Activated T-cell treated with anti-CD3 and anti-CD28 coated beads for 4 hours (primary cell): ENCODE measurements around the gene RALB.
"Not testable (repeated sequence)": the region's sequence is repeated elsewhere in the genome, so short reads cannot be mapped to it uniquely, and the experiment has no call there.

ENCODE experiments used
- DNase-seq: peaks from one replicate; pipeline ENCODE4 v3.0.0-alpha.2; 2020

Gene RALB

DNA sequence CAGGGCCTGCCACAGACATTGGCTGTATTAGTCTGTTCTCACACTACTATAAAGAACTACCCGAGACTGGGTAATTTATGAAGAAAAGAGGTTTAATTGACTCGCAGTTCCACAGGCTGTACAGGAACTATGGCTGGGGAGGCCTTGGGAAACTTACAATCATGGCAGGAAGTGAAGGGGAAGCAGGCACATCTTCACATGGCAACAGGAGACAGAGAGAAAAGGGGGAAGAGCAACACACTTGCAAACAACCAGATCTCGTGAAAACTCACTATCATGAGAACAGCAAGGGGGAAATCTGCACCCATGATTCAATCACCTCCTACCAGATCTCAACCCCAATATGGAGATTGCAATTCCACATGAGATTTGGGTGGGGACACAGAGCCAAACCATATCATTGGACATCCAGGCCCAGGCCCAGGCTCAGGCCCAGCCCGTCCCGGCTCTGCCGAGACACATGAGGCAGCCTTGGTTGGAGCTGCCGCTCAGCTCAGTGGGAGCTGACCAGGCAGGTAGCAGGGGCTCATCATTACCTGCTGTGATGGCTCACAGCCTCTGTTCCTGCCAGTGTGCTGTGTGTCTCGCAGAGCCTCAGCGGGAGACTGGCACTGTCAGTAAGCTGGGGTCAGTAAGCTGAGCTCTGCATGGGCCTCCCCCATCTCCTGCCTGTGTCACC lies 8.6 kb upstream of the RALB start:
- DNase-seq, result no peak

GRCh38 chr2:120244656-120245519 lies 7.8 kb upstream of the RALB start:
- DNase-seq, result no peak

DNA sequence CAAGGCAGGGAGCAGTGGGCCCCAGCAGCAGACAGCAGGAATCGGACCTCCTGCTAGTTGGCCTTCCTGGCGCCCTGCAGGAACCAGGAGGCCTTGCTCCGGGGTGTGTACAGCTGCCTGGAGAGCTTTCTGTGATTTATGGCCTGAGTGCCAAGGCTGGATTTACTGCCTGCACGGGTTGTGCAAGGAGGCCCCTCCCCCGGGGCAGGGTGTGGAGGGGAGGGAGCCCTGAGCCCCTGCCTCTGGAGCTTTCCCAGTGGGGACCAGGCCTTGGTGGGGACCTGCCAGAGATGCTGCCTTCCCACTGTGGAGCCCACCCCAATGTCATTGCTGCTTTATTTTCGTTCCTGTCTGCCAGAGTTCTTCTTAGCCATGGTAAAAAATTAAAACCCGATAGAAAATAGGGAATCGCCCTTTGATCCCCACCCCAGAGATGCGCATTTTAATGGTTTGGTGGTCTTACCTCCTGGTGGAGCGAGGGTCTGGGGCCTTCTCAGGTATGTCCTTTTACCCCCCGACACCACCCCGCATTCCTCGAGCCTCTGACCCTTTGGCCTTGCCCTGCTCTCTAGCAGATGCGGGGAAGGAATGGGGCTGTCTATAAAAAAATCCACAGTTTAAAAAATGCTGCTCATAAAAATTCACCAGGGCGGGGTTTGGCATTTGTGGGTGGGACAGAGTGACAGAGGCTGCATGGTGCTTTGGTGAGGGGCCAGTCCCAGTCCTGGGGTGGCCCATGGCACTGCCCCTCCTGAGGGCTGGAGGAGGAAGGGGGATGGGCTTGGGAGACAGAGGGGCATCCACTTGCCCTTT lies 6.9 kb upstream of the RALB start:
- DNase-seq, result no peak

GRCh38 chr2:120246546-120247300 lies 5.9 kb upstream of the RALB start:
- DNase-seq, result no peak

GRCh38 chr2:120247851-120248250 lies 4.8 kb upstream of the RALB start:
- no peak for DNase-seq

- no peak for DNase-seq
Measured at GRCh38 chr2:120250640-120251039, 2.0 kb upstream of the RALB start.

DNA sequence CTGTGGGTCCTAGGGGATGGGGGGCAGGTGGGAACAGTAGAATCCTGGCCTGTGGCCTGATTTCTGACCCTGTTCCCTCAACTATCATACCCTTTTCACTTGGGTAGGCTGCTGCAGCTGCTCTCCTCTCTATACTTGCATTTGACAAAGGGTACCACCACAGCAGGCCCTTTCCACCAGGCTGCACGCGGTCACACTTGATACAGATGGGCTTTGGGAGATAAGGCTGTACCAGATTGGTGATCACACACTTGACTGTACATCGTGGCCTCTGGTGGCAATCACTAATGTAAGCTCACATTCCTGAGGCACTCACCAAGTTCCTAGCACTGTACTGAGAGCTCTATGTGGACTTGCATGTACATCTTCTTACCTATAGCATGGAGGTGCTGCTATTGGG lies 1.6 kb upstream of the RALB start:
- no peak for DNase-seq

DNA sequence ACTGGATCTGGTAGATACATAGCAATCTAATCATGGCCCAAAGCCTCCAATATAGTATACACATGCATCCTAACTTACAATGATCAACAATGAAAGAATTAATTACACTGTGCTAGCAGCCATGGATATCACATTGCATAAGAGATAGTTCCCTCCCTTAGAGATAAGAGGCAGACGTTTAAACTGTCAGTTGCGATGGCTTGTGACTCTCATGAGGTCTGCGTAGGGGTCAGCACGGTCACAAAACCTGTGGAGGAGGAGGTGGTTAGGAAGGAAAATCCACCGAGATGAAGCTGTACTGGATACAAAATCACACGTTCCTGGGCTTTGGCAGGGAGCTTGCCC lies 800 bp upstream of the RALB start:
- no peak for DNase-seq

DNA sequence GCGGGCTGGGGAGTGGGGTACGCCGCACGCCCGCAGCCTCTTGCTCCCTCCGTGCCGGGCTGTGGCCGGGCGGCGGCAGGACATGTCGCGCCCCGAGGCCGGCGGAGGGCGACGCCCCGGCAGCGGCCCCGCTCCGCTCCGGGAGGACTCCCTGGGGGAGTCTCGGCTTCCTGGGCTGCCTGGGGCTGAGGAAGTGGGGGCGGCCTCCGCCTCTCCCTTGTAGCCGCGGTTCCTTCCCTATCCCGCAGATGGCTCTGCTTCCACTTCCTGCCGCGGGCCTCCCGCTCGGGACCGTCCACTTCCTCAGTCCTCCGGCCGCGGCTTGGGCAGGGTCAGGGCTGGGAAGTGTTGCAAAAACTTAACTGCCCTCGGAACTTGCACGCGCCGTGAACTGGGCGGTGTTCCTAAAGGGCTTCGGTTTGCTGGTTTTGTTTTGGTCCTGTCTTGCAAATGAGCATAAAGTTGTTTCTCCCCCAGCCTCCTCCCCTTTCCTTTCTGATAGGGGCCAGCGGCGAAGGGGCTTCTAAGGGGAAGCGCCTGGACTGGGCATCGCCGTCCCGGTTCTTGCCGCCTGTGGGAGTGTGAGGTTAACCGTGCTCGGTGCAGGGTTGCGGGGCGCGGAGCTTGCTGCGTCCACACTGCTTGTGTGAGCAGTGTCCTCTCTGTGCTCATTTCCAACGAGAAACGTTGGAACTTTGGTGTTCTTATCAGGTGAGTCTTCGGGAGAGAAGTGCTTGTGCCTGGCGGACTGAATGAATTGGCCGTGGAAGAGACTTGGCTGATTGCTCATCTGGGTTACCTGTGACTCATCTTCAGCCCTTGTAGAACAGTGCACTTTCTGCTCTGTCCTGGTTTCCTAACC lies 600 bp downstream of the RALB start:
- DNase-seq, result peak; percentile 17

- DNase-seq, result no peak
Measured at GRCh38 chr2:120254178-120254577, 1.5 kb downstream of the RALB start.

GRCh38 chr2:120255071-120255470 lies 2.4 kb downstream of the RALB start:
- no peak for DNase-seq

DNA sequence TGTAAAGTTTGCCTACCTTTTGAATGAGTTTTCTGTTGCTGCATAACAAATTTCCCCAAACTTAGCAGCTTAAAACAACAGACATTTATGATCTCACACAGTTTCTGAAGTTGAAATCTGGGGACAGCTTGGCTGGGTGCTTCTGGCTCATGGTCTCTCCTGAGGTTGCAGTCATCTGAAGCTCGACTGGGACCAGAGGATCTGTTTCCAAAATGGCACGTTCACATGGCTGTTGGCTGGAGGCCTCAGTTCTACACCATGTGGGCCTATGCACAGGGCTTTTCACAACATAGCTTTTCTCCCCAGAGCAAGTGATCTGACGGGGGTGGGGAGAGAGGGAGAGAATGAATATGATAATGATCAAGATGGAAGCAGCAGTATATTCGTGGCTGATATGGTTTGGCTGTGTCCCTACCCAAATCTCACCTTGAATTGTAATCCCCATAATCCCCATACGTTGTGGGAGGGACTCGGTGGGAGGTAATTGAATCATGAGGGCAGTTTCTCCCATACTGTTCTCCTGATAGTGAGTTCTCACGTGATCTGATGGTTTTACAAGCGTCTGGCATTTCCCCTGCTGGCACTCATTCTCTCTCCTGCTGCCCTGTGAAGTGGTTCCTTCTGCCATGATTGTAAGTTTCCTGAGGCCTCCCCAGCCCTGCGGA lies 3.5 kb downstream of the RALB start:
- DNase-seq, result no peak

DNA sequence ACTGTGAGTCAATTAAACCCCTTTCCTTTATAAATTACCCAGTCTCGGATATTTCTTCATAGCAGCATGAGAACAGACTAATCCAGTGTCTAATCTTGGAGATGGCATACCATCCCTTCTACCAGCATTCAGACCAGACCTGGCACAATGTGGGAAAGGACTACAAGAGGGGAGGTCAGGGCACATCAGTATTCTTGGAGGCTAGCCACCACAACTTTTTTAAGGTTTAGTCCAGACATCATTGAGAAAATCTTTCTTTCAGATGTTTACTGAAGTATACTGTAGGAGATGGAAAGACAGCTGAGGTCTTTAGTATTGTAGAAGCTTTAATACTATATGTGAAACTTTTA lies 4.0 kb downstream of the RALB start:
- no peak for DNase-seq

- DNase-seq, result no peak
Measured at GRCh38 chr2:120257522-120257921, 4.9 kb downstream of the RALB start.

DNA sequence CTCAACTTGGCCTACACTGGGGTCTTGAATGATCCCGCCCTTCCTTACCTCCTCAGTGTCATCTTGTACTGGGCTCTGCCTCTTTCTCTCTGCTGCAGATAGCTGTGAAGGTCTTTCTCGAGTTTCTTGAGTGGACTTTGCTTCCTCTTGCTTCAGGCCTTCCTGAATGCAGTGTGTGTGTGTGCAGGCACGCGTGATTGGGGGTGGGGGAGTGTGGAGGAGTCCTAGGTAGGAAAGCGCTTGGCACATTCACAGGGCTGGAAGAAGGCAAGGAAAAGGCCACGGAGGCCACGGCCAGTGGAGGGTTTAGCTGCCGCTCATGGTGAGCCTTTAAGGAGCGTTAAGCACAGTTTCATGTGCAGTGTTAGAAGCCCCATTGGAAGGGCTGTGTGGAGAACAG lies 5.5 kb downstream of the RALB start:
- no peak for DNase-seq

GRCh38 chr2:120259939-120260338 lies 7.3 kb downstream of the RALB start:
- DNase-seq, result not testable (repeated sequence)

DNA sequence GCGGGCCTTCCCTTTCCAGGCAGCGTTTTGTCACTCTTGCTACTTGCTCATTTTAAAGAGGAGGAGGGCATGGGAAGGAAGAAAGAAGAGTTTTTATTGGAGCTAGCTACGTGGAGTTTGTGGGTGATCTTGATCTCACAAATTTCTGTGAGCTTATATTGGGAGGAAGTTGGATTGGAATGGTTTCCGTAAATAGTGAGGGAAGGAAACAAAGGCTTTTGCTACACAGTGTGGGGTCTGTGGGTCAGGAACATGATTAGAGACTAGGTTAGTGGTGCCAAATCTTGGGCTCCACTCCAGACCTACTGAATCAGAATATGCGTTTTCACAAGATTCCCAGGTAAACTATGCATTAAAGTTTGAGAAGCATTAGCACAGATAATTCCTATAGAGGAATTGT lies 8.1 kb downstream of the RALB start:
- DNase-seq, result no peak

GRCh38 chr2:120261387-120262006 lies 8.8 kb downstream of the RALB start:
- no peak for DNase-seq

DNA sequence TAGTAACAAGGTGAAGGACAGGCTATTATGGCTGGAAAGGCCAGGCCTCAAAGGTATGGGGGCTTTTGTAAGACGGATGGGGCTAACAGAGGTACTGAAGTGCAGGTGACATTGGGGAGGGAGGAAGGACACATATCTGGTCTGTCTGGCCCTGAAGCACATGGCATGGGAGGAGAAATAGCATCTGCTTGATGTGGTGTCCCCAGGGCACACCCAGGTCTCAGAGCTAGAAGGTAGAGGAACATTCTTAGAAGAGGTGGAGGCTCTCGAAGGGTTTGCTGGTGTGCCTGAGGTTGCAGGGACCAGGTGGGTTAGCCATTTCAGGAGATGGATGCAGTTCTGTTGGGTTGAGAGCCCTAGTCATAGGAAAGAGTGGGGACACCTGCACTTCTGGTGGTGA lies 9.5 kb downstream of the RALB start:
- no peak for DNase-seq

DNA sequence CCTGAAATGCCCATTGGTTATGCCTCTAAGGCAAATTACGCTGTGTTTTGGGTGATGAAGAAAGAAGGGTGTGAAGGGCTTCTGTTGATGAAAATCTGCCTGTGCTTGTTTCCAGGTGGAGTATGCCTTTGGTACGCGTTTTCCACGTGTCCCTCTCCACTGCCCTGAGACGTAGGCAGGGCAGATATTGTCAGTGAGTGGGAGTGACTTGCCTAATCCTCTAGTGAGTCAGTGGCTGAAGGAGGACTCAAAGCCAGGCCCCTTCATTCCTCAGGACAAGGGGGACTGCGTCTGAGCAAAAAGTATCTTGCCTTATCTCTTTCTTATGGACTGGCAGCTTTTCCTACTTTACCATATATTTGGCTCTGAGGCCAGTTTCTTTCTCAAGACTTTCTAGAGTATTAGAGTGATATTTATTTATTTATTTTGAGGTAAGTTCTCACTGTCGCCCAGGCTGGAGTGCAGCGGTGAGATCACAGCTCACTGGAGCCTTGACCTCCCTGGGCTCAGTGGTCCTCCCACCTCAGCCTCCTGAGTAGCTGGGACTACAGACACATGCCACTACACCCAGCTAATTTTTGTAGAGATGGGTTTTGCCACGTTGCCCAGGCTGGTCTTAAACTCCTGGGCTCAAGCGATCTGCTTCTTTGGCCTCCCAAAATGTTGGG lies 10.2 kb downstream of the RALB start:
- no peak for DNase-seq

DNA sequence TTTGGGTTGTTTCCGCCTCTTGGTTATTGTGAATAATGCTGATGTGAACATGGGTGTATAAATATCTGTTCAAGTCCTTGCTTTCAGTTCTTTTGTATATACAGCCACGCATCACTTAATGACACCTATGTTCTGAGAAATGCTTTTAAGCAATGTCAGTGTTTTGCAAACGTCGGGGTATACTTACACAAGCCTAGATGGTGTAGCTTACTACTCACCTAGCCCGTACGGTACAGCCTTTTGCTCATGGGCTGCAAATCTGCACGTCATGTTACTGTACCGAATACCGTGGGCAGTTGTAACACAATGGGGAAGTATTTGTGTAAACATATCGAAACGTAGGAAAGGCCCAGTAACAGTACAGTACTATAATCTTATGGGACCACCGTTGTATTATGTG lies 12.4 kb downstream of the RALB start:
- DNase-seq, result no peak
